ENCODE data around the gene RAD1.

The RAD1 gene

DNA sequence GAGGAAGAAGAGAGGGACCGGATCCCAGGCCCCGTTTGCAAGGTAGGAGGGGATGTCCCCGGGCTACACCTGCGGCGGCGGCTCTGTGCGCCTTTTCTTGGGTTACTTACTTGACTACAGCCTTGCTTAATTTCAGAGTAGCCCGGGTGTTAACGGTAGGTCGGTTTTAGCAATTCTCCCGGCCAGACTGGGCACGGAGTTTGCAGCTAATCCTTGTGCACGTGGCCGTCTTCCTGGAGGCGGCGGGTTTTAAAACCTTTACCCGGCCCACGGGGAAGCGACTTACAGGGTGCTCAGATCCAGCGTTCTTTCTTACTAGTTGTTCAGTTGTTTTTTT, 520 bp upstream of the RAD1 start:
- TF ChIP-seq, protein P1, sequence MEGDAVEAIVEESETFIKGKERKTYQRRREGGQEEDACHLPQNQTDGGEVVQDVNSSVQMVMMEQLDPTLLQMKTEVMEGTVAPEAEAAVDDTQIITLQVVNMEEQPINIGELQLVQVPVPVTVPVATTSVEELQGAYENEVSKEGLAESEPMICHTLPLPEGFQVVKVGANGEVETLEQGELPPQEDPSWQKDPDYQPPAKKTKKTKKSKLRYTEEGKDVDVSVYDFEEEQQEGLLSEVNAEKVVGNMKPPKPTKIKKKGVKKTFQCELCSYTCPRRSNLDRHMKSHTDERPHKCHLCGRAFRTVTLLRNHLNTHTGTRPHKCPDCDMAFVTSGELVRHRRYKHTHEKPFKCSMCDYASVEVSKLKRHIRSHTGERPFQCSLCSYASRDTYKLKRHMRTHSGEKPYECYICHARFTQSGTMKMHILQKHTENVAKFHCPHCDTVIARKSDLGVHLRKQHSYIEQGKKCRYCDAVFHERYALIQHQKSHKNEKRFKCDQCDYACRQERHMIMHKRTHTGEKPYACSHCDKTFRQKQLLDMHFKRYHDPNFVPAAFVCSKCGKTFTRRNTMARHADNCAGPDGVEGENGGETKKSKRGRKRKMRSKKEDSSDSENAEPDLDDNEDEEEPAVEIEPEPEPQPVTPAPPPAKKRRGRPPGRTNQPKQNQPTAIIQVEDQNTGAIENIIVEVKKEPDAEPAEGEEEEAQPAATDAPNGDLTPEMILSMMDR (IDR thresholded peaks at IDR 0.05; ENCODE audit: extremely low read depth, missing control alignments), result no peak
- DNase-seq (ENCODE audit: low spot score), result no peak

DNA sequence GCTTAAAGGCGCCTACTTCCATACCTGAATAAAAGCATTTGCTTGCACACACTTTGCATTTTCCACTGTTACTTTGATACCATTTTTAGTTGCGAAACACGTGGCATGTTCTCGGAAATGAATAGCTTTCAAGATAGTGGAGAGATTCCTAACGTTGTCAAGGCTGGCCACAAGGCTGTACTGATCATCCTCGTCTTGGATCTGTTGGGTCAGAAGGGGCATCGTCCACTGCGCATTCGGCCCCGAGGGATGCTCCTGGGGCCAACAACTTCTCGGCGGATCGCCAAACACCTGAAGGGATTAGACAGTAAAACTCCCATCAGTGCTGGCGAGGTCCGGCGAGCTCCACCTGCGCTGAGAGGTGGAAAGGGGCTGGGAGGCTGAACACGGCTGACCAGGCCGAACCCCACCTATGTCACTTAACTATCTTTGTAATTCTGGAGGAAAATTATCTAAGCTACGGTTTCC, 599 bp downstream of the RAD1 start:
- DNase-seq (ENCODE audit: low spot score), result no peak
- TF ChIP-seq, protein P1 (IDR thresholded peaks at IDR 0.05; ENCODE audit: extremely low read depth, missing control alignments), result no peak

DNA sequence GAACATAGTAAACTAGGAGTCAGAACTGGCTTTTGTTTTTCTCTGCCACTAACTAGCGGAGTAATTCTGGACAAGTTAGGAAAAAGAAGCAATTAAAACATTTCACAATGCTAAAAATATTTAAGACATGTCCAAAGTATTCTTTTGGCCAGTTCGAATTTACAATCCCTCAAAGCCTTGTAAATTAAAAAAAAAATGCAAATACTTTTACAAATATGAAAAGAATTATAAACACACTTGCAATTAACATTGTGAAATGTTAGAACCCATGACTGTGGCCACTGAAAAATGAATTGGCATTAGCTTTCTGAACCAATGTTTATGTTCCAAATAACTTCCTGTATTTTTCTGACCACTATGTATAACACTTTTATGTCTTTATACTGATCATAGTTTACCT, 2.2 kb downstream of the RAD1 start:
- TF ChIP-seq, protein P1 (IDR thresholded peaks at IDR 0.05; ENCODE audit: extremely low read depth, missing control alignments), result no peak
- no peak for DNase-seq (ENCODE audit: low spot score)

DNA sequence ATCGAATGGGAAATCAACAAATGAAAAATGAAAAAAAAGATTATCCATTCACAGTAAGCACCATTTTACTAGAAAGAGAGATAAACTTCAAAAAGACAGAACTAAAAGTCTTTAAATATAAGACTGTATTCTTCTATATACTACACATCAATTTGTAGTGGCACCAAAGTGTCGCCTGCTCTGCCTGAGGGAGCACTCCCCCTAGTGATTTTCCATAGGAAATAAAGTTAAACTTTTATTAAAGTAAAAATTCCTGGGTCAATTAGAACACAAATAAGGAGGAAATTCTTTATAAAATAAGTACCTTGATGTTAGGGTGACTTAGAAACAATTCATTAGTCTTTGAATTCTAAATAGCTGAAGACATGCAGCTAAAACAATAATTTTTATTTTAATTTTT, 9.7 kb downstream of the RAD1 start:
- DNase-seq (ENCODE audit: low spot score), result no peak

DNA sequence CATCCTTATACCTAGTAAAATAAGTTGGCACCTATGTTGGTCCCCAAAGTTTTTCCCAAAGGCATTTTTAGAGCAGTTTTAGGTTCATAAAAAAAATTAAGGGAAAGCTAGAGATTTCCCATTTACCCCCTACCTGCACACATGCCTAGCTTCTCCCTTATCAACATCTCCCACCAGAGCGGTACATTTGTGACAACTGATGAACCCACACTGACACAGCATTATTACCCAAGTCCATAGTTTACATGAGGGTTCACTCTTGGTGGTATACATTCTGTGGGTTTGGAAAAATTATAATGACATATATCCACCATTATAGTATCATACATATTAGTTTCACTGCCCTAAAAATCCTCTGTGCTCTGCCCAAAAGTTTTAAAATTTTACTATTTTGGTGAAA, 12.0 kb downstream of the RAD1 start:
- TF ChIP-seq, protein P1 (IDR thresholded peaks at IDR 0.05; ENCODE audit: extremely low read depth, missing control alignments), result no peak
- DNase-seq (ENCODE audit: low spot score), result no peak

More for the DNA sequence above, 9.7 kb downstream of the RAD1 start:
- TF ChIP-seq, protein P1 (IDR thresholded peaks at IDR 0.05; ENCODE audit: extremely low read depth, missing control alignments), result no peak

DNA sequence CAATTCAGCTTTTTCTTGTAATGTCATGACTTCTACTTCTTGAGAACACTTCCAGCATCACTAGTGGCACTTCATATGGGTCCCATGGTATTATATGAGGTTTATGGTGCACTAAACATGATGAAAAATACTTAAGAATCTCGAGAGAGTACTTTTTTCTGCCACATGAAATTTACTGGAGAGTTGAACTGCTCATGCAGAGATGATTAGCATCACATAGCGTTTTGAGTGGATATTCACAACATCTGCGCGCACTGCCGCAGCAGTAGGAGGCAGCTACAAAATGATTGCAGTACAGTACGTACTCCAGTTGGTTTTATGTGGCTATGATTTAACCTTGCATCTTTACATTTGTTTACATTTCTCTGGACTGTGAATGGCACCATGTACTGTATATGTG, 14.7 kb downstream of the RAD1 start:
- no peak for DNase-seq (ENCODE audit: low spot score)
- TF ChIP-seq, protein P1 (IDR thresholded peaks at IDR 0.05; ENCODE audit: extremely low read depth, missing control alignments), result no peak

DNA sequence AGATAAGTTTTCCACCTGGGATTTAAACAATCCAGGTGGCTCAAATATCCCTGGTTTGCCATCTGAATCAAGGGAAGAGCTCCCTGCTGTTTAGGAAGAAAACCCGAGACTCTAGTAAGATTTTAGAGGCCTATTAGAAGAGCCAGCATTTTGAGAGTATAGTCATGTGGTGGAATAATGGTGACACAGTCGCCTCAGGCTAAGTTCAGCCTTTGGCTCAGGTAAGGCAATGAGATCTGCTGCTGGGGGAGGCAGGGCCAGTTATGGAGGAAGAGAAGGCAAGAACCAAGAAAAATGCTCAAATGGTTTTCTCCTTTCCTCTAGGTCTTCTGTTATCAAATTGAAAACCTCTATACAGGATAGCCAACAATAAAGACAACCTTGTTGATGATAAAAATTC, 16.2 kb downstream of the RAD1 start:
- TF ChIP-seq, protein P1 (IDR thresholded peaks at IDR 0.05; ENCODE audit: extremely low read depth, missing control alignments), result no peak
- DNase-seq (ENCODE audit: low spot score), result no peak
